CD4-positive, alpha-beta memory T cell (primary cell): ENCODE data around the gene MTAP. TPM values are rescaled to one million over a fixed set of nuclear protein-coding genes. Genes with fewer than 3 reads are reported as not detected.

ENCODE experiments used
- CTCF ChIA-PET: fragments of 350-600 bp; sonication (Branson Sonifier 250); formaldehyde crosslinking; loops from one replicate; lab custom pipeline; 2021; ENCODE audit warnings: inconsistent platforms; ENCODE audit not compliant: partially characterized antibody; lab: Charles Lee
- POLR2A ChIA-PET: fragments of 350-600 bp; sonication (Branson Sonifier 250); formaldehyde crosslinking; loops from one replicate; lab custom pipeline; 2021; ENCODE audit not compliant: partially characterized antibody; lab: Charles Lee
- DNase-seq, 5 donors: peaks; one replicate each; pipeline versions ENCODE4 v3.0.0 to v3.0.0-alpha.2; 2020 to 2022; ENCODE audit warnings: mixed read lengths in 1 of 5
- H3K27ac ChIP-seq: one replicate; pipeline ENCODE4 v1.7.0; 2013; ENCODE audit warnings: low read depth, low read length
- H3K27me3 ChIP-seq: 2 replicates; pipeline ENCODE4 v1.7.0; 2013; ENCODE audit warnings: mild to moderate bottlenecking, low read length, moderate library complexity; ENCODE audit not compliant: insufficient read depth
- H3K36me3 ChIP-seq: 2 replicates; pipeline ENCODE4 v1.7.0; 2013; ENCODE audit warnings: mild to moderate bottlenecking, low read length, moderate library complexity; ENCODE audit not compliant: insufficient read depth
- H3K4me1 ChIP-seq: 2 replicates; pipeline ENCODE4 v1.7.0; 2013; ENCODE audit warnings: mild to moderate bottlenecking, low read length, moderate library complexity; ENCODE audit not compliant: insufficient read depth
- H3K4me3 ChIP-seq, 2 donors: one replicate each; pipeline ENCODE4 v1.7.0; 2013; ENCODE audit warnings: low read length in 2 of 2, mild to moderate bottlenecking in 1 of 2
- H3K9me3 ChIP-seq, 2 donors: one replicate each; pipeline ENCODE4 v1.7.0; 2013; ENCODE audit warnings: low read length in 2 of 2, control low read depth in 1 of 2; ENCODE audit not compliant: control insufficient read depth in 1 of 2
- H3K27ac Mint-ChIP-seq, 7 donors: one replicate each; pipeline ENCODE4 v1.8.0; 2020 to 2021; ENCODE audit warnings: mixed read lengths in 7 of 7, mild to moderate bottlenecking in 6 of 7, inconsistent platforms in 3 of 7, moderate library complexity in 3 of 7
- H3K27me3 Mint-ChIP-seq, 2 donors: one replicate each; pipeline ENCODE4 v1.8.0; 2020 to 2021; ENCODE audit warnings: mixed read lengths in 2 of 2
- H3K36me3 Mint-ChIP-seq, 2 donors: one replicate each; pipeline ENCODE4 v1.8.0; 2020 to 2021; ENCODE audit warnings: mixed read lengths in 2 of 2, inconsistent platforms in 1 of 2, mild to moderate bottlenecking in 1 of 2
- H3K4me1 Mint-ChIP-seq, 4 donors: one replicate each; pipeline ENCODE4 v1.8.0; 2020 to 2021; ENCODE audit warnings: mixed read lengths in 4 of 4, mild to moderate bottlenecking in 1 of 4
- H3K4me3 Mint-ChIP-seq, 8 donors: one replicate each; pipeline ENCODE4 v1.8.0; 2020 to 2021; ENCODE audit warnings: mixed read lengths in 8 of 8, mild to moderate bottlenecking in 7 of 8, moderate library complexity in 6 of 8, inconsistent platforms in 3 of 8
- H3K9me3 Mint-ChIP-seq, 8 donors: one replicate each; pipeline ENCODE4 v1.8.0; 2020 to 2021; ENCODE audit warnings: mixed read lengths in 8 of 8, mild to moderate bottlenecking in 5 of 8, inconsistent platforms in 3 of 8, moderate library complexity in 1 of 8
- intact Hi-C: fragments of 100-400 bp; cut with micrococcal nuclease; formaldehyde crosslinking; loops from one replicate; pipeline ENCODE4 v1.15.1; 2023
- polyA plus RNA-seq, 2 donors: library from polyadenylated mRNA; unstranded; fragments of 300-500 nt; fragmentation: Illumina TruSeq; gene quantifications; one replicate each; pipeline ENCODE4 v1.2.3, GENCODE V29; 2021
- total RNA-seq, 2 experiments: library from RNA; stranded (reverse); gene quantifications; one replicate each; pipeline ENCODE4 v1.2.3, GENCODE V29; 2021

MTAP gene
- total and polyA plus RNA-seq, 4 experiments from 2014 or later, result 21.1 to 47.9 (median 34.0) TPM

GRCh38 chr9:21871256-21871975 is 69.0 kb downstream of the MTAP start:
- POLR2A ChIA-PET, result no interaction called here
- Histone ChIP-seq H3K4me1 (no peaks in the 10 kb centered on the region), H3K36me3 (no peaks in the 10 kb centered on the region), H3K27ac (no peak overlapping the region), H3K9me3 (no peaks in the 10 kb centered on the region), H3K4me3 (no peak overlapping the region), H3K27me3 (no peaks in the 10 kb centered on the region)
- CTCF ChIA-PET, result no interaction called here
- intact Hi-C loops, result no loop called here
- Mint-ChIP-seq H3K4me3 (no peak overlapping the region), H3K27me3 (no peaks in the 10 kb centered on the region), H3K27ac (peak overlapping the region in 1 of 7 donors; percentile 11), H3K9me3 (peaks cover 5 to 17% (median 9%) of the 10 kb centered on the region in 8 donors), H3K4me1 (peaks cover 0 to 5% (median 3%) of the 10 kb centered on the region in 4 donors), H3K36me3 (peaks cover 39 to 51% of the 10 kb centered on the region in 2 donors)
- DNase-seq, result no peak

DNA sequence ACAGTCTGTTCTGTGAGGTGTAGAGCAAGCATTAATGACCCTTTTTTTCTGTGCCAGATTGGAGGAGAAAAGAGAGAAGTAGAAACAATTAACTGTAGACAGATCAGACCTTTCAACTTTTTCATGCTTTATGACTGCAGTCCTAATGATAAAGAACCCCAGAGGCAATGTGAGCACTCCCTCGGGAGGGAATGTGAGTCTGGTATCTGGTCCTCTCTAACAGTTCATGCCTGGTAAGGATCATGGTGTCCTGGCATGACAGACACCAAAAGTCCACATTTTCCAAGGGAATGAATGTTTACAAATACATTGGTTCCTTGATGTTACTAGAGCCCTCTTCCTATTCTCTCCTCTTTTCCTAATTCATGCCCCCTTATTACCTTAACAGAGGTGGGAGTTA is 70.3 kb downstream of the MTAP start:
- intact Hi-C loops, result no loop called here
- Mint-ChIP-seq H3K4me3 (no peak overlapping the region), H3K27ac (no peak overlapping the region), H3K9me3 (peaks cover 5 to 25% (median 12%) of the 10 kb centered on the region in 8 donors), H3K36me3 (peaks cover 46 to 53% of the 10 kb centered on the region in 2 donors), H3K4me1 (peaks cover 2 to 8% (median 6%) of the 10 kb centered on the region in 4 donors), H3K27me3 (no peaks in the 10 kb centered on the region)
- Histone ChIP-seq H3K27me3 (no peaks in the 10 kb centered on the region), H3K36me3 (no peaks in the 10 kb centered on the region), H3K4me1 (no peaks in the 10 kb centered on the region), H3K9me3 (no peaks in the 10 kb centered on the region), H3K27ac (no peak overlapping the region), H3K4me3 (no peak overlapping the region)
- POLR2A ChIA-PET, result no interaction called here
- no peak for DNase-seq
- CTCF ChIA-PET, result no interaction called here

DNA sequence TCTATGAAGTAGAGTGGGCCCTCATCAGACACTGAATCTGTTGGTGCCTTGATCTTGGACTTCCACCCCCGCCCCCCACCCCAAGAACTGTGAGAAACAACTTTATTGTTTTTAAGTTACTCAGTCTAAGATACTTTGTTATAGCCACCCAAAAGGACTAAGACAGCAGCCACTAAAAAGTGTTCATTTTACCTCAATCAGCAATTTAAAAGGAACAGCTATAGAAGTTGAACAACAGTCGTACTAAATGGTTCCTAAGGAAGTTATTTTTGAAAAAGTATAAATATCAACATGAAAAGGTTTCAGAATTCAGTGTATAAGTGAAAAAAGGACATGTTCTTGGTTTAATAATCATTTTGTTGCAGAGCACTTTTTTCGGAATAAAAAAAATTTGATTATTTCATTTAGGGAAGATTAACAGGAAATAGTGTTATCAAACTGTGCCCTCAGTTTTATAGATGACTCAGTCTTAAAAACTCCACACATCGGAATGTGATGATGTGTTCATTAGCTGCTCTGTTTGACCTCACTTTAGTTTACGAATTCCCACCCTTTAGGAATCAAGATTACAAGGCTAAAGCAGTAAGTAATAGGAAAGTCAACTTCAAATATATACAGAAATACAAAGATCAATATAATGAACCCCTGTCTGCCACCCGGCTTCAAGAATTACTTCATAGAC is 71.2 kb downstream of the MTAP start:
- DNase-seq, result no peak
- ChIA-PET CTCF (no interaction called here), POLR2A (no interaction called here)
- Histone ChIP-seq H3K27ac (no peak overlapping the region), H3K4me1 (no peaks in the 10 kb centered on the region), H3K27me3 (no peaks in the 10 kb centered on the region), H3K4me3 (no peak overlapping the region), H3K9me3 (no peaks in the 10 kb centered on the region), H3K36me3 (no peaks in the 10 kb centered on the region)
- Mint-ChIP-seq H3K9me3 (peaks cover 5 to 34% (median 15%) of the 10 kb centered on the region in 8 donors), H3K4me1 (peaks cover 2 to 8% (median 6%) of the 10 kb centered on the region in 4 donors), H3K27me3 (no peaks in the 10 kb centered on the region), H3K4me3 (no peak overlapping the region), H3K27ac (no peak overlapping the region), H3K36me3 (peaks cover 49 to 63% of the 10 kb centered on the region in 2 donors)
- intact Hi-C loops, result no loop called here

DNA sequence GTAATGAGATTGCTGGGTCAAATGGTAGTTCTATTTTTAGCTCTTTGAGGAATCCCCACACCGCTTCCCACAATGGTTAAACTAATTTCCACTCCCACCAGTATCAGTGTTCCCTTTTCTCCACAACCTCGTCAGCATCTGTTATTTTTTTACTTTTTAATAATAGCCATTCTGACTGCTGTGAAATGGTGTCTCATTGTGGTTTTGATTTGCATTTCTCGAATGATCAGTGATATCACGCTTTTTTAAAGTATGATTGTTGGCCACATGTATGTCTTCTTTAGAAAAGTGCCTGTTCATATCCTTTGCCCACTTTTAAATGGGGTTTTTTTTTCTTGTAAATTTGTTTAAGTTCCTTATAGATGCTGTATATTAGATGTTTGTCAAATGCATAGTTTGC is 73.5 kb downstream of the MTAP start:
- Histone ChIP-seq H3K27me3 (no peaks in the 10 kb centered on the region), H3K27ac (no peak overlapping the region), H3K36me3 (no peaks in the 10 kb centered on the region), H3K9me3 (no peaks in the 10 kb centered on the region), H3K4me1 (no peaks in the 10 kb centered on the region), H3K4me3 (no peak overlapping the region)
- Mint-ChIP-seq H3K4me1 (peaks cover 4 to 8% (median 6%) of the 10 kb centered on the region in 4 donors), H3K27ac (no peak overlapping the region), H3K9me3 (peaks cover 6 to 55% (median 27%) of the 10 kb centered on the region in 8 donors), H3K27me3 (no peaks in the 10 kb centered on the region), H3K36me3 (peaks cover 68 to 83% of the 10 kb centered on the region in 2 donors), H3K4me3 (no peak overlapping the region)
- ChIA-PET CTCF (no interaction called here), POLR2A (no interaction called here)
- DNase-seq, result no peak
- intact Hi-C loops, result no loop called here

DNA sequence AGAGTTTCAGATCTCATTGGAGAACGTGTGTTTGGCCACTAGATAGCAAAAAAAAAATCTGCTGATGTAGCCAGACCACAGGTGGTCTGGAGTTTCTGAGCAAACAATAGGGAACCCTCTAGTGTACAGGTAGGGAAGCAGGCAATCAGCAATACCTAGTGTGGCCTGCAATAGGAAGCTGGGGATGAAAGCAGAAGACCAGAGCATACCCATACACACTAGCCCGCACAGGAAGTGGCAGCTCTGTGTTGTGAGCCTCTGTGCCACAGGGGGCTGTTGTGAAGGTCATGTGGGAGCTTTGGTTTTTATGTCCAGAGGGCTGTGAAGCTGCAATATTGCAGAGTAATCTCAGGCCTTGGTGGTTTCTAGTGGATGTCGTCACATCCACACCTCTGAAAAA is 81.2 kb downstream of the MTAP start:
- peaks cover 0 to 5% of the 10 kb centered on the region in 2 donors for H3K9me3 ChIP-seq
- CTCF ChIA-PET, result no interaction called here

GRCh38 chr9:21889673-21890072 is 87.2 kb downstream of the MTAP start:
- no peaks in the 10 kb centered on the region for H3K36me3 ChIP-seq
- no peak overlapping the region for H3K4me3 Mint-ChIP-seq
- no peaks in the 10 kb centered on the region for H3K27me3 ChIP-seq
- no peak overlapping the region for H3K4me3 ChIP-seq
- H3K9me3 Mint-ChIP-seq, result peaks cover 4 to 60% (median 43%) of the 10 kb centered on the region in 8 donors
- H3K4me1 Mint-ChIP-seq, result peaks cover 0 to 4% (median 0%) of the 10 kb centered on the region in 4 donors
- H3K4me1 ChIP-seq, result no peaks in the 10 kb centered on the region
- H3K9me3 ChIP-seq, result peaks cover 0 to 5% of the 10 kb centered on the region in 2 donors
- H3K36me3 Mint-ChIP-seq, result peaks cover 56 to 73% of the 10 kb centered on the region in 2 donors
- H3K27ac Mint-ChIP-seq, result no peak overlapping the region
- DNase-seq, result no peak
- intact Hi-C loops, result loop anchor here (5.0 kb wide), 1 partner anchor 37 kb away; no protein-coding TSS in a partner anchor
- no peak overlapping the region for H3K27ac ChIP-seq
- no peaks in the 10 kb centered on the region for H3K27me3 Mint-ChIP-seq
- POLR2A ChIA-PET, result no interaction called here
- CTCF ChIA-PET, result interaction anchor here (1.3 kb wide), 1 partner anchor 11 kb away, joined by 3 read pairs; no protein-coding TSS in a partner anchor

More for the DNA sequence above, 81.2 kb downstream of the MTAP start:
- H3K36me3 ChIP-seq, result no peaks in the 10 kb centered on the region
- Mint-ChIP-seq H3K27ac (no peak overlapping the region), H3K4me3 (no peak overlapping the region), H3K4me1 (peaks cover 0 to 8% (median 3%) of the 10 kb centered on the region in 4 donors), H3K36me3 (peaks cover 56 to 73% of the 10 kb centered on the region in 2 donors), H3K9me3 (peaks cover 4 to 58% (median 39%) of the 10 kb centered on the region in 8 donors), H3K27me3 (no peaks in the 10 kb centered on the region)
- no peak overlapping the region for H3K4me3 ChIP-seq
- no peaks in the 10 kb centered on the region for H3K4me1 ChIP-seq
- no peak for DNase-seq
- H3K27ac ChIP-seq, result no peak overlapping the region
- intact Hi-C loops, result no loop called here
- no peaks in the 10 kb centered on the region for H3K27me3 ChIP-seq
- POLR2A ChIA-PET, result no interaction called here

DNA sequence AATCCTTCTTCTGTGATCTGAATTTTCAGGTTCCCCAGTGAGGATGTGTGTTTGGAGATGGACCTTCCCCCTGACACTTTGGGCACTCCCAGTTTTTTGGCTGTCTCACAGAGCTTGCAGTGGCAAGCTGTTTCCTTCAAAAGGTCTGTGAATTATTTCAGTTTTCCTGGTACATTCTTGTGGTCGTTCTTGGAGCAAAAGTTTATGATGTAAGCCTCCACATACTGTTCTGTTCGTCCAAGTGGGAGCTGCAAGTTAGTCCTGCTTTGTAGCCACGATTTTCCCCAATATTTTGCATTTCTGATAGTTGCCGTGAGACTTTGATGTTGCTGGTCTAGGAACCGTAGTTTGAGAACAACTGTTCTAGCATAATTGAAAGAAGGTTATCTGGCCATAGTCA is 88.3 kb downstream of the MTAP start:
- POLR2A ChIA-PET, result no interaction called here
- H3K36me3 Mint-ChIP-seq, result peaks cover 55 to 63% of the 10 kb centered on the region in 2 donors
- no peak overlapping the region for H3K4me3 Mint-ChIP-seq

More for the DNA sequence above, 88.3 kb downstream of the MTAP start:
- Mint-ChIP-seq H3K9me3 (peaks cover 2 to 59% (median 43%) of the 10 kb centered on the region in 8 donors), H3K27me3 (no peaks in the 10 kb centered on the region), H3K4me1 (peaks cover 0 to 2% (median 0%) of the 10 kb centered on the region in 4 donors), H3K27ac (no peak overlapping the region)
- intact Hi-C loops, result no loop called here
- DNase-seq, result no peak
- no peak overlapping the region for H3K4me3 ChIP-seq
- H3K4me1 ChIP-seq, result no peaks in the 10 kb centered on the region
- H3K9me3 ChIP-seq, result peaks cover 0 to 3% of the 10 kb centered on the region in 2 donors
- CTCF ChIA-PET, result interaction anchor here (1.2 to 1.6 kb wide), 3 partner anchors 10 to 103 kb away, joined by 3 read pairs; partner anchors contain the start of genes CDKN2A and CDKN2B-AS1
- H3K27ac ChIP-seq, result no peak overlapping the region
- no peaks in the 10 kb centered on the region for H3K36me3 ChIP-seq
- H3K27me3 ChIP-seq, result no peaks in the 10 kb centered on the region
